Kidney (tissue), 14 donors: ENCODE results near the gene TFPI. TPM values are rescaled to one million over a fixed set of nuclear protein-coding genes. Genes with fewer than 3 reads are reported as not detected.

Experiments
- DNase-seq, 5 donors: peaks; one replicate each; pipeline ENCODE4 v3.0.0-alpha.2; 2013 to 2020
- FAIRE-seq: peaks from 2 replicates; lab custom pipeline; 2012; peaks lifted over from hg19 to GRCh38; lab: Jason Lieb, UNC
- H3K27ac ChIP-seq, 2 donors: one replicate each; pipeline ENCODE4 v1.7.0; 2013; ENCODE audit warnings: low read depth in 2 of 2, low read length in 2 of 2, inconsistent platforms in 1 of 2
- H3K27me3 ChIP-seq: one replicate; pipeline ENCODE4 v1.7.1; 2013; ENCODE audit warnings: low read length, inconsistent platforms; ENCODE audit not compliant: control insufficient read depth, insufficient read depth
- H3K36me3 ChIP-seq, 3 donors: one replicate each; pipeline versions ENCODE4 v1.7.0 to v1.7.1; 2013; ENCODE audit warnings: low read length in 3 of 3, control low read depth in 1 of 3, inconsistent platforms in 1 of 3; ENCODE audit not compliant: insufficient read depth in 3 of 3, control insufficient read depth in 2 of 3
- H3K4me1 ChIP-seq, 3 donors: one replicate each; pipeline versions ENCODE4 v1.7.0 to v1.7.1; 2013; ENCODE audit warnings: low read length in 3 of 3, inconsistent platforms in 1 of 3, low read depth in 1 of 3; ENCODE audit not compliant: control insufficient read depth in 2 of 3, insufficient read depth in 2 of 3
- H3K4me3 ChIP-seq, 3 donors: one replicate each; pipeline versions ENCODE4 v1.7.0 to v1.8.1; 2013; ENCODE audit warnings: low read length in 3 of 3, control low read depth in 1 of 3, inconsistent platforms in 1 of 3
- H3K9ac ChIP-seq, 3 donors: one replicate each; pipeline versions ENCODE4 v1.7.0 to v1.7.1; 2013; ENCODE audit warnings: low read length in 3 of 3, control low read depth in 1 of 3, inconsistent platforms in 1 of 3
- H3K9me3 ChIP-seq, 3 donors: one replicate each; pipeline versions ENCODE4 v1.7.0 to v1.7.1; 2013; ENCODE audit warnings: low read length in 3 of 3, control low read depth in 1 of 3, inconsistent platforms in 1 of 3; ENCODE audit not compliant: control insufficient read depth in 2 of 3, insufficient read depth in 1 of 3
- CTCF ChIP-seq: IDR thresholded peaks from 3 replicates; pipeline ENCODE4 v1.5.1; 2012; ENCODE audit warnings: mild to moderate bottlenecking, moderate library complexity, borderline replicate concordance; ENCODE audit not compliant: insufficient read depth; ENCODE audit errors: extremely low read depth
- intact Hi-C: fragments of 100-400 bp; cut with DNase I; formaldehyde crosslinking; loops from one replicate; pipeline ENCODE4 v1.11.1; 2022
- polyA plus RNA-seq: library from polyadenylated mRNA; stranded (reverse); fragments of 350-450 nt; fragmentation: Illumina TruSeq; extraction: RNeasy Lipid Tissue Mini Kit (QIAGEN cat#74804); gene quantifications from one replicate; pipeline ENCODE4 v1.2.3, GENCODE V29; 2014; ENCODE audit warnings: low read depth, low replicate concordance; ENCODE audit not compliant: insufficient read depth
- total RNA-seq: library from RNA; stranded (reverse); fragmentation: NEBNext Ultra II Directional; extraction: Animal tissue kit (Norgen Biotek cat#: 25700); gene quantifications from one replicate; pipeline ENCODE4 v1.2.1, GENCODE V29; 2021
- donor health status: control.
- donor health status: control.
- donor health status: control.
- donor health status: control.
- donor health status: control.
- donor health status: DM: yes; HTN: yes; CAD: no.
- donor health status: Normal renal cell carcinoma (clear cell type).

The TFPI gene
- total and polyA plus RNA-seq, 2 donors from 2014 or later = 26.2 to 266 TPM

- H3K9ac ChIP-seq = no peak overlapping the region
- no peaks in the 10 kb centered on the region for H3K9me3 ChIP-seq
- H3K4me3 ChIP-seq = no peak overlapping the region
- intact Hi-C loops = no loop called here
- H3K36me3 ChIP-seq = no peaks in the 10 kb centered on the region
- no peak overlapping the region for H3K27ac ChIP-seq
- FAIRE-seq = no peak
- no peak for DNase-seq
- H3K27me3 ChIP-seq = no peaks in the 10 kb centered on the region
- no peaks in the 10 kb centered on the region for H3K4me1 ChIP-seq
- no peak for TF ChIP-seq CTCF
Observed at GRCh38 chr2:187466129-187466792, 88.0 kb downstream of the TFPI start.

GRCh38 chr2:187462839-187463238 is 91.4 kb downstream of the TFPI start:
- FAIRE-seq = no peak
- no peak overlapping the region for H3K27ac ChIP-seq
- intact Hi-C loops = no loop called here
- H3K9me3 ChIP-seq = no peaks in the 10 kb centered on the region
- no peak overlapping the region for H3K9ac ChIP-seq
- no peak for TF ChIP-seq CTCF
- no peaks in the 10 kb centered on the region for H3K27me3 ChIP-seq
- H3K4me3 ChIP-seq = no peak overlapping the region
- H3K4me1 ChIP-seq = no peaks in the 10 kb centered on the region
- no peak for DNase-seq
- H3K36me3 ChIP-seq = no peaks in the 10 kb centered on the region

GRCh38 chr2:187461294-187462261 is 92.7 kb downstream of the TFPI start:
- Histone ChIP-seq H3K9me3 (no peaks in the 10 kb centered on the region), H3K27ac (no peak overlapping the region), H3K4me3 (peak overlapping the region in 2 of 3 donors; percentile 37 to 44), H3K27me3 (no peaks in the 10 kb centered on the region), H3K4me1 (no peaks in the 10 kb centered on the region), H3K9ac (no peak overlapping the region), H3K36me3 (no peaks in the 10 kb centered on the region)
- FAIRE-seq (no peak), DNase-seq (peak in 4 of 5 donors; percentile 12 to 38 (median 29))
- intact Hi-C loops = no loop called here
- TF ChIP-seq CTCF = no peak
